Measurements from ENCODE around the gene AACS.
"Not testable (repeated sequence)": the region's sequence is repeated elsewhere in the genome, so short reads cannot be mapped to it uniquely, and the experiment has no call there.

AACS gene

DNA sequence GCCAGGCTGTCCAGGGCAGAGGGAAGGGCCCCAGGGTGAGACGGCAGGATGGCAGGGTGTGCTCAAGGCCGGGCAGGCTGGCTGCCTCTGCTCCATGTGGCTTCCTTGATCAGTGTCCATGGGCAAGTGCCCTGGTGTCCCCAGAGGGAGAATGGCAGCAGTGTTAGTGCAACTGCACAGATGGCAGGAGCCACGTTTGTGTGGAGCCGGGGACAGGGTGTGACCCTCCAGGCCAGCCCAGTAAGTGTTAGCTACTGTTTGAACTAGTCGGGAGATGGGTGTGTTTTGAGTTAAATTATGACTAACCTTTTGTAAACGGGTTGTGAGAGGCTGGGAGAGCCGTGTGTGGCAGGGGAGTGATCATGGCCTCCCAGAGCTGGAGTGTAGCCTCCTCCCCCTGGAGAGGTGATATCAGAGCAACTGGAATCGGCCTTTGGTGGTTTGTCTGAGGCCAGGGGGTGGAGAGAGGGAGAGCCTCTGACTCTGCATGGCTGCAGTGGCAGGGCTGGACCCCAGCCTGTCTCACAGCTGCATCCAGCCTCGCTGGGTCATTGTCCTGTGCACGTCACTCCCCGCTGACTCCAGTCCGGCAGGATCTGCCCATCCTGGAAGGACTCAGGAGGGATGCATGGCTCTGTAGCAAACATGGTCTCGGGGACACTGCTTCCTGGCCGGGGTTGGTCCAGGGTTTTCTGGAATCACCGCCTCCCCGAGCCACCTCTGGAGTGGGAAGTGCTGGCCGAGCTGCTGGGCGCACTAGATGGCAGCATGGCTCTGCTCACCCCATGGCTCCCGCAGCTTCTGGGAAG, 27.8 kb downstream of the AACS start:
- DNase-seq = no peak

DNA sequence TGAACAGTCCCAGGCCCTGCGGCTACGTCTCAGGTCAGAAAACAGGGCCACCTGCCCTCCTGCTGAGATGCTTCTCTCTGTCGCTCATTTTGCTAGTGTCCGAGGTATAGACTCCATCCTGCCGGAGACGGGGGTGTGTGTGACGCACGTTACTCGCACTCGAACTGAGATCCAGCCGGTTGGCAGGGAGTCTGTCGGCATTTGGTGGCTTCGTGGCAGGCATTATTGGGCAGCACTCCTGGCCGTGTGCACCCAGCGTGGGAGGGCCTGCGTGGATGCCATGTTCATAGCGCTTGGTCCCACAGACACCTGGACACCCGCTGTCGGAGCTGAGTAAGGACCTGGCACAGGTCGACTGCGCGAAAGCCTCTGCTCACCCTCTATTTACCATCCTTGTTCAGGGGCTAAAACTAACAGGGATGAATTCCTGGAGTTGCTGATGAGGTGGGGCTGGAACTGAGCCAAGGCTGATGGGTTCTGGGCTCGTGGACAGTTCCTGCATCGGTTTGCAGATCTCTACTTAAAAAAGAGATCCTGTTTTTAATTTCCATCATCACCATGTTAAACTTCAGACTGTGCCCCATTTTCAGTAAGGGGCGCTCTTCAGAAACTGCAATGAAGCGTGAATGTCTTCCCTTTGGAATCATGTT, 28.6 kb downstream of the AACS start:
- DNase-seq = peak; percentile 21

DNA sequence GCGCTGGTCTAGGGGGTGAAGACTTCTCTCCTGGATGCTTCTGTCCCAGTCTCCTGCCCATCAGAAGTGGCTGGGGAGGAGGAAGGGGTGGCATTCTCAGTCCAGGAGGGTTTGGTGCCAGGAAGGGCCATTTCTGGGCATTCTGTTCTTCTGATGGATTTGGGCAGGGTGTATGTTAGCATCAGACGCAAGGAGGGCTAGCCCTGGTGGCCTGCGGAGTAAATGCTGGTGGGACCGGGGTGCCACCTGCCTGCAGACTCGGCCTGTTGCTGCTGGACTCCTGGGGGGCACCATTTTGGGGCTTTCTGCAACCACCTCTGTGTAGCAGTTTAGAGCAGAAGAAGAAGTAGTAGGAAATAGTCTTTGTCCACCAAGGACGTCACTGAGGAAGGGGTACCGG, 31.7 kb downstream of the AACS start:
- DNase-seq = no peak

DNA sequence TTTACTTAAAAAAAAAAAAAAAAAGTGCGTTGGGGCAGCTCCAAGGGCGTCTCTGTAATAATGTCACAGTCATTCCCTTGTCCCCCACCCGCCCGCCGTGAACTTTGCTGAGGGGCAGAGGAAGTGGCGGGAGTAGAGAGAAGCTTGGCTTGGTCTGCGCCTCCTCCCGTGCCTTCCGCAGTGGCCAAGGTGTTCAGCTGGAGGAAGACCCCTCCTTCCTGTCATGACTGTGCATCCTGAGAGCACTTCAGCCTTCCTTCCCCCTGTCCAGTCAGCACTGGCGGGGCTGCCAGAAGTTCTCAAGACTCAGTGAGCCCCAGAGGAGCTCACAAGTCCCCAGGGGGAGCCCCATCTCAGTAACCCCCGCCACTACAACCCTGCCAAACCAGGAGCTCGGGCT, 32.2 kb downstream of the AACS start:
- DNase-seq = no peak

DNA sequence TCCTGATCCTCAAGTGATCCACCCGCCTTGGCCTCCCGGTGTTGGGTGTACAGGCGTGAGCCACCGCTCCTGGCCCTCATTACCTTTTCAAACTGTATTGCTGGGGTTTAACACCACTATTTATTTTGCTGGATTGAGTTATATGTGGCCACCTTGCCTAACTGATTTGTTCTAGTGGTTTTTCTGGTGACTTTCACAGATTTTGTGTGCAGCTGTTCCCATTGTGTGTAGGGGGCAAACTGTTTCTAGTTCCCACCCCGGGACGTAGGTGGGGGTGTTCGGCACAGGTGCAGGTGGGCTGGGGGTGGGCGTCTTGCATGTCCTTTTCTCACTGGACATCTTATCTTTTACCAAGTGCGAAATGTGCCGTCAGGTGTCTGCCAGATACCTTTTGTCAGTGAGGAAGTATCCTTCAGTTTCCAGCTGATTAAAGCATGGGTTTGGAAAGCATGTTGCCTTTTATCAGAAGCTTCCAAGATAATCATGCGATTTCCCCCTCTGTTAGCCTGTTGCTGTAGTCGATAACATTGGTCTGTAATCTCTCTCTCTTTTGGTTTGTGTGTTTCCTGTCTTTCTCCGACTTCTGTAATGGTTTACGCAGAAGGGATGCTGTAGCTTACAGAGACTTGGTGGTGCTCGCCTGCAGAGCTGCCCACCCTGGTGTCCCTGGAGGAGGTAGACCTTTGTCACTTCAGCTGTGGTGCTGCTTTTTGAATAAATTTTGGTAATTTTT, 33.6 kb downstream of the AACS start:
- no peak for DNase-seq

DNA sequence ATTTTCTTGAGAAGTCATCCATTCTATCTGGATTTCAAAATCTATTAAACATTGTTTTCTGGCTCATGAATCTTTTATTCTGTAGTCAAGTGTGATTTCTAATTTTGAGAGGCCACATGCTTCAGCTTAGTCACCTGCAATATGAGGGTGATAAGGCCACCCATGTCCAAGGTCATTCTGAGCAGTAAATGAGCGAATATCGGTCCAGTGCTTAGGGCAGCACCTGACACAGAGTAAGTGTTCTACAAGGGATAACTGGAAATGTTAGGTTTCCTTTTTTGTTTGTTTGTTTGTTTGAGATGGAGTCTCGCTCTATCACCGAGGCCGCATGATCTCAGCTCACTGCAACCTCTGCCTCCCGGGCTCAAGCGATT, 34.2 kb downstream of the AACS start:
- DNase-seq = no peak

DNA sequence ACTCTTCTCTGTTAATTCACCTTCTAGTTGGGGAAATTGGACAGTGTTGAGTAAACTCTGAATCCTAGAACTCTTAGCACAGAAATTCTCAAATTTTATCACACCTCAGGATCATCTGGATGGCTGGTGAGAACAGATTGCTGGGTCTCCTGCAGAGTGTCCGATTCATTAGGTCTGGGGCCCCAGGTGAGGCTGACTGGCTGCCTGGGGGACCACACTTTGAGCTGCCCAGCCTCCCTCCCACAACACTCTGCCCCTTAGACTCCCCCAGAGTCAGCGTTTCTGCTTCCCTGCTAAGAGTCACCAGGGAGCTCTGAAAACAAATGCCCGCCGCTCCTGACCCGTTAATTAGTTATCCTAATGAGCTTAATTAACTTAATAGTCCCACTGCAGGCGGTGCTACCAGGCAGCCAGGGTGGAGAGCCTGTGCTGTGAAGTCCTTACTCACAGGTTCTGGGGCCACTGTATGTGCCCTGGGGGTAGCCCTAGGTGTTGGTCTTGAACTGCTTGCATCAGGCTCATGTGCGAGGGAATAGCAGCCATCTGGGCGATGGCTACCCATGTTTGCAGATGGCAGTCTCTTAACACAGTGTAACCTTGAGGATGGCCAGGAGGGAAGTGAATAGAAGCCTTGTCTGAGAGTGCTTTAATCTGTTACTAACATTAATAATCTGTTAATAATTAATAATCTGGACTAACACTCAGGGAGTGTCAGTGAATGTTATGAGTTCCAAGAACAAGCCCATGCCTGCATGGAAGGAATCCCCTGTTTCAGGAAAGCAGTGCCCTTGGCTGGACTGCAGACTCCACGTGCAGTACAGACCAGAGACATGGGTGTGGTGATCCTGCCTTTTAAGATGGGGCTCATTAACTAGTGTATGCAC, 35.6 kb downstream of the AACS start:
- DNase-seq = no peak

DNA sequence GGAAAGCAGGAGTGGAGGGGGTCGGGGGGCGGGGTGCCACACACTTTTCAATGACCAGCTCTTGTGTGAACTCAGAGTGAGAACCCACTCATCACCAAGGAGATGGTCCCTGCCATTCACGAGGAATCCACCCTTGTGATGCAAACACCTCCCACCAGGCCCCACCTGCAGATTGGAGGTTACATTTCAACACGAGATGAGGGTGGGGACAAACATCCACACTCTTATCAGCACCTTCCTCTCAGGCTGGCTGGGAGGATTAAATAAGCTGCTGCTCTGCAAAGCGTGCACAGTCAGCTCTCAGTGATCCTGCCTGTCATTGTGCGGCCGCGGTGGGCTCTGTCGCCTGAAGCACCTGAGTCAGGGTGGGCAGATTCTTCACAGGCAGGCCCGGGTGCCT, 39.7 kb downstream of the AACS start:
- no peak for DNase-seq

DNA sequence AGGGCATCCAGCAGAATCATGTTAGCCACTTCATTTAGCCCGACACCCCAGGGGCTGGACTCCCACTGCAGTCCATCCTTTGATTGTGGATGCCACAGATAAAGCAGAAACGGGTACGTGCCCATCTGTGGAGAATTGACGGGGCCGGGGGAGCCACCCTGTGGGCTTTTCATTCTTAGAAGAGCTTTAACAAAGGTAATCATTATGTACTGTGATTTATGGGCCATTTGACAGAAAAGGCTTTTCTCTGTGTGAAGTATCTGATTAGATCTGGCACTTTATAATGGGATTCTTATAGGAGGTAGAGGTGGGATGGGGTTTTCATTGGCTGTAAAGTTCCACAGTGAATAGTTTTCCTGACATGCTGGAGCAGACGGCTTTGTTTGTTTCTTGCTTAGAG, 40.4 kb downstream of the AACS start:
- DNase-seq = no peak

DNA sequence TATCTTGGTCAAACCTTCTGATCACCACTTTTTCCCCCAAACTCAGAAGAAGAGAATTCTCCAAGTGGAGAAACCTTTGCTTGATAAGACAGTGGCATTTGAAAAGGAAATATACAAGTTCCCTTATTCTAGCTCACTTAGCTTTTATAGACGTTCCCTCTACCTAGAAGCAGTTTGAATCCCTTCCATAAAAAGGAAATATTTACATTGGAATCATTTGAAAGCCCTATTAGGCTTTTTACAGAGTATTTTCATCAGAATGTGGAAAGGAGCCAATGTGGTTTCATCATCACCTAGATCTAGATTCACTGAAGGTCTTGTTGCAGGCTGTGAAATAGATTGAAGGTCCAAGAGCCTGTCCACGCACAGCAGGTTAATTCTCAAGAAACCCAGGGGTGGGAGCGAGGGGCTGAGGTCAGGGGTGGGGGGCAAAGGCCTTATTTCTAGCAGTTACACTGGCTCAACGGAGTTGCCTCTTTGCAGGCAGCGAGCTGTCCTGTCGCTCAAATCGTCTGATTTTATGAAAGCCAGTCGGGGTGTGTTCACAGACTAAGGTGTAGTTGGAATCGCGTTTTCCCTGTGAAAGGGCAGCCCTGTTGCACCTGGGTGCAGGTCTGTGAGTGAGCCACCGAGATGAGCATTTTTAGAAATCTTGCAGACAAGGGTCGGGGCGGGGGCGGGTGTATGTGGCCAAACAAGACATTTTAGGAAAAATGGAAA, 45.6 kb downstream of the AACS start:
- peak; percentile 28 for DNase-seq

DNA sequence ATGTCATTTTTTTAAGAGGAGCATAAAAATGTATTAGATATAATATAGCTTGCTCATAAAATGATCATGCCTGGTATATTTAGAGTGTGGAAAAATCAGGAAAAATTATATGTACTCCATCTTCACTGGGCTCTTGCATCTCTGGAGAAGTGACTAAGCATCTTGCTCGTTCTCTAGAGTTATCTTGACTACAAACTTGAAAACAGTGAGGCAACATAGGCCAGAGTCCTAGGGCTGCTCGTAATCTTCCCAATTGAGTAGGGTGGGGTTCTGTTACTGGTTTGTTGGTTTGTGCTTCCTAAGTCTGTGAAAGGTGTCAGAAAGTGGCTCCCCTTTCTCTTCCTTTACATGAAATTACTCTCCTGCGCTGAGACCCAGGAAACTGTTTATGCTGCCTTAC, 46.2 kb downstream of the AACS start:
- no peak for DNase-seq

DNA sequence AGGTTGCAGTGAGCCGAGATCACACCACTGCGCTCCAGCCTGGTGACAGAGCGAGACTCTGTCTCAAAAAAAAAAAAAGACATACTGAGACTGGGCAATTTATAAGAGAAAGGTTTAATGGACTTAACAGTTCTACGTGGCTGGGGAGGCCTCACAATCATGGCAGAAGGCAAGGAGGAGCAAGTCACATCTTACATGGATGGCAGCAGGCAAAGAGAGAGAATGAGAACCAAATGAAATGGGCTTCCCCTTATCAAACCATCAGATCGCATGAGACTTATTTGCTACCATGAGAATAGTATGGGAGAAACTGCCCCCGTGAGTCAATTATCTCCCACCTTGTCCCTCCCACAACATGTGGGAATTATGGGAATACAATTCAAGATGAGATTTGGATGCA, 47.4 kb downstream of the AACS start:
- DNase-seq = not testable (repeated sequence)

DNA sequence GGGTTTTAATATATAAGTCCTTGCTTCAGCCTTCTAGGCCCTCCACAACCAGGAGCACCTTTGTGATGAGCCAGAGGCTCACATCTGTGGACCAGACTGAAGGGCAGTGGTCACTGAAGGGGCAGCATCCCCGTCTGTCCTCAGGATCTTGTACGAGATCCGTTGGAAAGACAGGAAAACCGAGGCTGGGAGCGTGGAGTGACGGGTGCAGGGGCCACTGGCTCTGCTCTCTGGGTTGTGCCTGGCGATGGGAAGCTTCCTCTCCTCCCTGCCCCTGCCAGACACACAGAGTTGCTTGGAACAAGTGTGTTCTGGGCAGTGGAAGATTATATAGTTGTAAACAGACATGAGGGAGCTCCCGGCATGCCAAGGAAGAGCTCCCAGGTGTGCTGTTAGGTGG, 48.0 kb downstream of the AACS start:
- DNase-seq = no peak

DNA sequence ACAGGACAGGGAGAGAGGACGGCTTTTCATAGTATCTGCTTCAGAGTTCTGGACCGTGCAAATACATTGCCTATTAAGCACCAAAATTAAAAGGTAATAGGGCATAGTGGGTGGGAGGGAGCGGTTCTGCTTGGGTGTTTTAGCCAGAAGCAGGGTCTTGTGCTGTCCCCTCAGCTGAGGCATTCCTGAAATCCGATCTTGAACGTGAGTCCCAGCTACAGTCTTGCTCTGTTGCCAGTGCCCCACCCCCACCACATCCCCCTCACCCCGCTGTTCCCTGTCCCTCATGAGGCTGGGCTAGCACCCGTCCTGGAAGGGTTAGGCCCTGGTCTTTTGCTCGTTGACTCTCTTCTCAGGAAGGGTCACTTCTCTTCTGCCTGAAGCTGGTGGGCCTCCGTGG, 48.6 kb downstream of the AACS start:
- no peak for DNase-seq

DNA sequence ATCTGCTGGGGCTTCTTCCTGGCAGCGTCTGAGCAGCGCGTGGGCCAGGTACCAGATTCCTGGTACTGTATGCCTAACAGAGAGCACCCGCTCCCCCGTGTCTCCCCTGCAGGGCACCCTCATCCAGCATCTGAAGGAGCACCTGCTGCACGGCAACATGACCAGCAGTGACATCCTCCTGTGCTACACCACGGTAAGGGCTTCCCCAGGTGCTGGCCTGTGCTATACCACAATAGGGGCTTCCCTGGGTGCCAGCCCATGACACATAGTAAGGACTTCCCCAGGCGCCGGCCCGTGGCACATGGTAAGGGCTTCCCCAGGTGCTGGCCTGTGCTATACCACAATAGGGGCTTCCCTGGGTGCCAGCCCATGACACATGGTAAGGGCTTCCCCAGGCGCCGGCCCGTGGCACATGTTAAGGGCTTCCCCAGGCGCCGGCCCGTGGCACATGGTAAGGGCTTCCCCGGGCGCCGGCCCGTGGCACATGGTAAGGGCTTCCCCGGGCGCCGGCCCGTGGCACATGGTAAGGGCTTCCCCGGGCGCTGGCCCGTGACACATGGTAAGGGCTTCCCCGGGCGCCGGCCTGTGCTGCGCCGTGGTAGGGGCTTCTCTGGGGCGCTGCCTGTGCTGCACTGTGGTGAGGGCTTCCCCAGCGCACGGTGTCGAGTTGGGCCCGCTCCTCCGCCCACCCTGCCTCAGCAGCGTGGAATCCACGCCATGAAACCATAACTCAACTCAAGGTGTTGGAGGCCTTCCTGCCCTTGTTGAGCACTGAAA, 49.3 kb downstream of the AACS start:
- no peak for DNase-seq

DNA sequence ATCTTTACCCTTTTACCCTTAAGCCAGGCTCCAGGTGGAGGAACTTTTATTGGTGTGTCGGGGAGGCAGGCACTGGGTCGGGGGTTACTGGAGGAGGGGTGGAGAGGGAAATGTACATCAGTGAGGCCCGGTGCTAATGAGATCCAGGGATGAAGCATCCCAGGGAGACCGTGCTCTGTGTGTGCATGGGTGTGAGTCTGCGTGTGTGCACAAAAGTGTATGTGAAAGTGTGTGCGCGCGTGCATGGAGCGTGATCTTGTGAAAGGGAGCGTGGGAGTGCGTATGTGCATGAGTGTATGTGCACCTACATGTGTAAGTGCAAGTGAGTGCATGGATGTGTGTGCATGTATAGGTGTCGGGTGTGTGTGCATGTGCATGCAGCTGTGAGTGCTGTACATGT, 55.3 kb downstream of the AACS start:
- no peak for DNase-seq

DNA sequence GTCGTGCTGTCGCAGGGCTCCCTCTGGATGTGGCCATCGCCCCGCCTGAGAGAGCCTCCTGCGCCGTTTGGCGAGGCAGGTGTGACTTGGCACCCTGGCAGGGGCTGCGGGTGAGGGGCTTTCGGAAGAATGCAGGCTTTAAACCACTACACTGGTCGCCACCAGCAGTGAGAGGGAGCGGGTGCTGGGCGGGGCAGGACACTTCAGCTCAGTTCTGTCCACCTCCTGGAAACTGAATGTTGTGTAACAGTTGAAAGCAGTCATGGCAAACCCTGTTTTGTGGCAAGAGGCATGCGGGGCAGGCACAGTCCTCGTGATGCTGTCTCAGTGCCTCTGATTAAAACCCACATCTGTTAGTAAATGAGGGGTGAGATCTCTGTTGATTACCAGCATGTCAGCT, 55.9 kb downstream of the AACS start:
- DNase-seq = no peak

DNA sequence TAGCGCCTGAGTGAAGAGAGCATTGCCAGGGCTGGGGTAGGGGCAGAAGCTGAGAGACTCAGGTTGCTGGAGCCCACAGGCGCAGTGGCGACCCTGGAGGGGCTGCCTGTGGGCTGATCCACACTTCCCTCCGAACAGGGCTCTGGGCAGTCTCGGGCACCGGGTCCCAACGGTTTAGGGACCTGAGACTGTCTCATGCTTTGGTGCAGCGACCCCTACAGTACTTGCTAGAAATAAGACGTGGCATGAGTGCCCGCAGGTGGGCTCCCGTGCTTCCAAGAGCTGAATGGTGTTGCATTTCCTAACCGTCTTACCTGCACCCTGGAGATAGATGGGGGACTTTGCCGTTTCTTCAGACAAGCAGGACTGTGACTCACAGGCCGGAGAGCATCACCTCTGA, 57.4 kb downstream of the AACS start:
- no peak for DNase-seq

DNA sequence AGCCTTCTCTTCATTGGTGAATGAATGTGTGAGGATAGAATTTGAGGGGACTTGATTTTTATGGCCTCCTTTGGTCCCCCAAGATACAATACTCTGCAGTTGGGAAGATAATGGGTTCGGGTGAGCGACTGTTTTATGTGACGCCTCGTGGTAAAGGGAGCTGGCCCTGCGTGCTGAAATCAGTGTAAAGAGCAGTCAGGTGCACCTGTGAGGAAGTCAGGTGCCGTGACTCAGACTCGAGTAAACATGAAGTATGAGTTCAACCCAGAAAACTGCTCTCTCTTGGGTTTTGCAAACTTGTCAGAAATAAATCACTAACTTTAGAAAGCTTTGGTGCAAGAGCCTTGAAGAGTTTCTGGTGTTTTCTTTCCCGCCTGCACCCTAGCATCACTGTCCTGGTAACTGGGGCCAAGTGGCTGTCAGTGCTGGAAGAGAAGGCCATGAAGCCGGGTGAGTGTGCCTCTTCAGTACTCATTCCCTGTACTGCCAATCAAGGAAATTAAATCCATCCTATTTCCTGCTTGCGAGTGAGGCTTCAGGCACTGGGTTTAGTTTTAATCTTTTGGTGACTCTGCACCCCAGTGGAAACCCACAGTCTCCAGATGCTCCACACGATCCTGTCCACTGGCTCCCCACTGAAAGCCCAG, 59.2 kb downstream of the AACS start:
- DNase-seq = no peak

DNA sequence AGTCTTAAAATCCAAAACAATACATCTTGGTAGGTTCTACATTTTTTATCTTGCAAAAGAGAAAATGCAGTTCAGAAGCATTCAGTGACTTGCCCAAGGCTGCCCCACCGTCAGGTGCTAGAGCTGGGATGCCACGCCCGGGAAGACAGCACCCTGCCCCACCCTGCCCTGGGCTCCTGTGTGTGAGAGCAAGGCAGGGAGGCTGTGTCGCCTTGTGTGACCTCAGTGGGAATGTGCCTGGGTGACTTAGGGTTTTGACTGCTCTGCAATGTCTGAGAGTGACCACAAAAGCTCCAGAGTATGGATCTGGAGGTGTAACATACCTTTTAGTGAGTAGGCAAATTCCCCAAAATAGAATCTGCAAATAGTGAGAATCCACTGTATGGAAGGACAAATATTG, 60.0 kb downstream of the AACS start:
- no peak for DNase-seq

Measured in NCI-H2029 (cell line).